Neural progenitor cell (in vitro differentiated cells): Measurements from ENCODE around the gene TNIK. TPM values are rescaled to one million over a fixed set of nuclear protein-coding genes. Genes with fewer than 3 reads are reported as not detected.
"Not testable (repeated sequence)": the region's sequence is repeated elsewhere in the genome, so short reads cannot be mapped to it uniquely, and the experiment has no call there.

Experiments
- DNase-seq: peaks from one replicate; pipeline ENCODE4 v3.0.0-alpha.2; 2016; ENCODE audit warnings: low spot score
- H2AFZ ChIP-seq: fragments of 200-600 bp; sonication (generic); replicated peaks from 2 replicates; pipeline ENCODE4 v1.6.1; 2016; ENCODE audit warnings: antibody characterized with exemption
- H3F3A ChIP-seq: fragments of 200-600 bp; sonication (generic); 2 replicates; pipeline ENCODE4 v1.6.1; 2016; ENCODE audit warnings: antibody characterized with exemption, low read depth
- H3K27ac ChIP-seq: fragments of 200-600 bp; sonication (generic); 2 replicates; pipeline ENCODE4 v1.5.1; 2016; ENCODE audit warnings: mild to moderate bottlenecking
- H3K27me3 ChIP-seq: fragments of 200-600 bp; sonication (generic); 2 replicates; pipeline ENCODE4 v1.6.1; 2016; ENCODE audit warnings: mild to moderate bottlenecking, moderate library complexity
- H3K36me3 ChIP-seq: fragments of 200-600 bp; sonication (generic); 2 replicates; pipeline ENCODE4 v1.5.1; 2016
- H3K4me1 ChIP-seq: fragments of 200-600 bp; sonication (generic); 2 replicates; pipeline ENCODE4 v1.6.1; 2016; ENCODE audit warnings: mixed run types
- H3K4me2 ChIP-seq: fragments of 200-600 bp; sonication (generic); 2 replicates; pipeline ENCODE4 v1.6.1; 2016
- H3K4me3 ChIP-seq: fragments of 200-600 bp; sonication (generic); 2 replicates; pipeline ENCODE4 v1.5.1; 2016
- H3K79me2 ChIP-seq: fragments of 200-600 bp; sonication (generic); 2 replicates; pipeline ENCODE4 v1.6.1; 2016; ENCODE audit warnings: low read depth
- H3K9ac ChIP-seq: fragments of 200-600 bp; sonication (generic); 2 replicates; pipeline ENCODE4 v1.6.1; 2016
- H3K9me3 ChIP-seq: fragments of 200-600 bp; sonication (generic); 2 replicates; pipeline ENCODE4 v1.5.1; 2016; ENCODE audit warnings: low read depth
- H4K20me1 ChIP-seq: fragments of 200-600 bp; sonication (generic); 2 replicates; pipeline ENCODE4 v1.6.1; 2016; ENCODE audit warnings: low read depth
- H3K27ac Mint-ChIP-seq: 3 replicates; pipeline ENCODE4 v1.8.0; 2021; ENCODE audit warnings: mixed read lengths
- H3K27me3 Mint-ChIP-seq: 2 replicates; pipeline ENCODE4 v1.8.0; 2022; ENCODE audit warnings: low read depth, mild to moderate bottlenecking, inconsistent platforms, moderate library complexity, mixed read lengths; ENCODE audit not compliant: insufficient read depth
- H3K36me3 Mint-ChIP-seq: 3 replicates; pipeline ENCODE4 v1.8.0; 2021; ENCODE audit warnings: mixed read lengths
- H3K4me1 Mint-ChIP-seq: 3 replicates; pipeline ENCODE4 v1.8.0; 2021; ENCODE audit warnings: mixed read lengths
- H3K4me3 Mint-ChIP-seq: 3 replicates; pipeline ENCODE4 v1.8.0; 2021; ENCODE audit warnings: mild to moderate bottlenecking, moderate library complexity, mixed read lengths
- H3K9me3 Mint-ChIP-seq: 3 replicates; pipeline ENCODE4 v1.8.0; 2020; ENCODE audit warnings: mixed read lengths
- EZH2 ChIP-seq: fragments of 200-600 bp; sonication (generic); IDR thresholded peaks from 2 replicates; pipeline ENCODE4 v1.6.1; 2017; ENCODE audit warnings: antibody characterized with exemption, mild to moderate bottlenecking, moderate library complexity
- EZH2phosphoT487 ChIP-seq: fragments of 200-600 bp; sonication (generic); IDR thresholded peaks from 2 replicates; pipeline ENCODE4 v1.6.1; 2017; ENCODE audit warnings: antibody characterized with exemption
- total RNA-seq: library from RNA; depleted of rRNA; stranded (reverse); fragments of >200 nt; gene quantifications from 2 replicates; pipeline ENCODE4 v1.2.3, GENCODE V29; 2015; ENCODE audit warnings: low replicate concordance
- TF ChIP-seq, protein P1 (sequence below): fragments of 200-600 bp; sonication (generic); IDR thresholded peaks from 2 replicates; pipeline ENCODE4 v1.5.1; 2017; ENCODE audit warnings: antibody characterized with exemption, mild to moderate bottlenecking

The TNIK gene
- total RNA-seq, 1 donor from 2014 or later: 3.0 TPM

DNA sequence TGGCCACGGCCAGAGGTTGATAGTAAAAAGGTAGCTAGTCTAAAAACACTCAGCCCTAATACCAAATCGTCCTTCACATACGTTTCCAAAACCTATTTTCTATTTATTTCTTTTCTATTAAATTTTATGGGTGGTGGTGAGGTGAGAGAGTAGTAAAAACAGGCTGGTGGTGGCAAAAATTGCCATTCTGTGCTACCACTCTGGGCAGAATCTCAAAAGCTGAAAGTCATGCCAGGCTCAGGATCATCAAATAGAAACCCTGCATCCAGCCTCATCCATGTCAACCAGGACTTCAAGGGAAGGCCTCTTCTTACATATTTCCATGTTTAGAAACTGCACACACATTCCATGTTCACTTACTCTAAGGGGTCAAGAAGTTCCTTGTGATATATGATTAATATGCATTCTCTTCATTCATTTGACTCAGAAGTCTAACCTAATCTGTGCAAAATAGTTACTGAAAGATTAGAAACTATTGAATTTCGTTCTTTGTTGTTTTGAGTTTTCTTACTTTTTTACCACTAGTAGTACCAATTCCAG is 153.1 kb downstream of the TNIK start:
- no peaks in the 10 kb centered on the region for H3K4me1 ChIP-seq
- H3K79me2 ChIP-seq: no peaks in the 10 kb centered on the region
- no peak overlapping the region for H3K4me3 ChIP-seq
- Mint-ChIP-seq H3K27me3 (no peaks in the 10 kb centered on the region), H3K4me3 (no peak overlapping the region), H3K4me1 (peaks cover 23% of the 10 kb centered on the region), H3K36me3 (peaks cover 7% of the 10 kb centered on the region), H3K27ac (no peak overlapping the region), H3K9me3 (peaks cover 10% of the 10 kb centered on the region)
- H3K9ac ChIP-seq: no peak overlapping the region
- no peaks in the 10 kb centered on the region for H3K27me3 ChIP-seq
- no peak overlapping the region for H2AFZ ChIP-seq
- TF ChIP-seq EZH2phosphoT487: no peak
- TF ChIP-seq, protein P1, sequence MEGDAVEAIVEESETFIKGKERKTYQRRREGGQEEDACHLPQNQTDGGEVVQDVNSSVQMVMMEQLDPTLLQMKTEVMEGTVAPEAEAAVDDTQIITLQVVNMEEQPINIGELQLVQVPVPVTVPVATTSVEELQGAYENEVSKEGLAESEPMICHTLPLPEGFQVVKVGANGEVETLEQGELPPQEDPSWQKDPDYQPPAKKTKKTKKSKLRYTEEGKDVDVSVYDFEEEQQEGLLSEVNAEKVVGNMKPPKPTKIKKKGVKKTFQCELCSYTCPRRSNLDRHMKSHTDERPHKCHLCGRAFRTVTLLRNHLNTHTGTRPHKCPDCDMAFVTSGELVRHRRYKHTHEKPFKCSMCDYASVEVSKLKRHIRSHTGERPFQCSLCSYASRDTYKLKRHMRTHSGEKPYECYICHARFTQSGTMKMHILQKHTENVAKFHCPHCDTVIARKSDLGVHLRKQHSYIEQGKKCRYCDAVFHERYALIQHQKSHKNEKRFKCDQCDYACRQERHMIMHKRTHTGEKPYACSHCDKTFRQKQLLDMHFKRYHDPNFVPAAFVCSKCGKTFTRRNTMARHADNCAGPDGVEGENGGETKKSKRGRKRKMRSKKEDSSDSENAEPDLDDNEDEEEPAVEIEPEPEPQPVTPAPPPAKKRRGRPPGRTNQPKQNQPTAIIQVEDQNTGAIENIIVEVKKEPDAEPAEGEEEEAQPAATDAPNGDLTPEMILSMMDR: no peak
- no peak for TF ChIP-seq EZH2
- no peaks in the 10 kb centered on the region for H4K20me1 ChIP-seq
- no peaks in the 10 kb centered on the region for H3F3A ChIP-seq
- no peak for DNase-seq
- H3K9me3 ChIP-seq: no peaks in the 10 kb centered on the region
- no peak overlapping the region for H3K27ac ChIP-seq
- no peaks in the 10 kb centered on the region for H3K36me3 ChIP-seq
- H3K4me2 ChIP-seq: no peak overlapping the region

DNA sequence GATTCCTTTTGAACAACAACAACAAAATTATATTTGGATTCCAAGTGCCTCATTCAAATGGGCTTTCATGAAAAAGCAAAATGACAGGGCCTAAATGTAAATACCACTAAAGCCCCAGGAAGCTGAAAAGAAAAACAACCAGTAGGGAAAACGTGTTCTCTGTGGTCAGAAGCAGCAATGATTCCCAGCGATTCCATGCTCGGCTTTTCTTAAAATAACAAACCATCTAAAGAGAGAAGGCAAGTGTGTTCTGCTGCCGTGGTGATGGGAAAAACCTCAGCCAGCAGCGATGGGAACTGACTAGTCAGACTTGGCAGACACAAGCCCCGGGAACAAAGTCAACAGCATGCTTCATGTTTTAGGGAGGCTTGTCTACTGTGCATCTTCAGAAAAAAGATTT is 153.6 kb downstream of the TNIK start:
- Mint-ChIP-seq H3K4me1 (peaks cover 20% of the 10 kb centered on the region), H3K36me3 (peaks cover 7% of the 10 kb centered on the region), H3K27me3 (no peaks in the 10 kb centered on the region), H3K27ac (peak overlapping the region; percentile 93), H3K4me3 (no peak overlapping the region), H3K9me3 (peaks cover 10% of the 10 kb centered on the region)
- H2AFZ ChIP-seq: no peak overlapping the region
- no peak for TF ChIP-seq EZH2
- TF ChIP-seq, protein P1: no peak
- TF ChIP-seq EZH2phosphoT487: no peak
- H3K27ac ChIP-seq: no peak overlapping the region
- H3K4me1 ChIP-seq: no peaks in the 10 kb centered on the region
- H3F3A ChIP-seq: no peaks in the 10 kb centered on the region
- H4K20me1 ChIP-seq: no peaks in the 10 kb centered on the region
- H3K79me2 ChIP-seq: no peaks in the 10 kb centered on the region
- no peak overlapping the region for H3K4me2 ChIP-seq
- no peak overlapping the region for H3K4me3 ChIP-seq
- H3K9ac ChIP-seq: no peak overlapping the region
- H3K27me3 ChIP-seq: no peaks in the 10 kb centered on the region
- H3K9me3 ChIP-seq: no peaks in the 10 kb centered on the region
- DNase-seq: no peak
- H3K36me3 ChIP-seq: no peaks in the 10 kb centered on the region

DNA sequence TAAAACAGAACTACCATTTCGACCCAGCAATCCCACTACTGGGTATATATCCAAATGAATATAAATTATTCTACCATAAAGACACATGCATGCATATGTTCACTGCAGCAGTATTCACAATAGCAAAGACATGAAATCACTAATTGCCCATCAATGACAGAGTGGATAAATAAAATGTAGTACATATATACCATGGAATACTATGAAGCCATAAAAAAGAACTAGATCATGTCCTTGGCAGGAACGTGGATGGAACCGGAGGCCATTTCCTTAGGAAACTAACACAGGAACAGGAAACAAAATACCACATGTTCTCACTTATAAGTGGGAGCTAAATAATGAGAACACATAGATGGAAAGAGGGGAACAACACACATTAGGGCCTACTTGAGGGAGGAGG is 154.4 kb downstream of the TNIK start:
- not testable (repeated sequence) for H3K27ac Mint-ChIP-seq
- peaks cover 14% of the 10 kb centered on the region for H3K4me1 Mint-ChIP-seq

DNA sequence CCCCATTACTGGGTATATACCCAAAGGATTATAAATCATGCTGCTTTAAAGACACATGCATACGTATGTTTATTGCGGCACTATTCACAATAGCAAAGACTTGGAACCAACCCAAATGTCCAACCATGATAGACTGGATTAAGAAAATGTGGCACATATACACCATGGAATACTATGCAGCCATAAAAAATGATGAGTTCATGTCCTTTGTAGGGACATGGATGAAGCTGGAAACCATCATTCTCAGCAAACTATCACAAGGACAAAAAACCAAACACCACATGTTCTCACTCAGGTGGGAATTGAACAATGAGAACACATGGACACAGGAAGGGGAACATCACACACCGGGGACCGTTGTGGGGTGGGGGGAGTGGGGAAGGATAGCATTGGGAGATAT is 155.7 kb downstream of the TNIK start:
- not testable (repeated sequence) for H3K9ac ChIP-seq, H3K27ac Mint-ChIP-seq, H3K27me3 ChIP-seq, H3K27ac ChIP-seq, H3K4me3 Mint-ChIP-seq, H4K20me1 ChIP-seq, H3K4me2 ChIP-seq, H3F3A ChIP-seq, H3K27me3 Mint-ChIP-seq, H3K9me3 Mint-ChIP-seq, DNase-seq, H3K36me3 ChIP-seq, H3K9me3 ChIP-seq, H3K79me2 ChIP-seq, H3K4me3 ChIP-seq, H2AFZ ChIP-seq, H3K4me1 ChIP-seq
- peaks cover 11% of the 10 kb centered on the region for H3K36me3 Mint-ChIP-seq
- peaks cover 12% of the 10 kb centered on the region for H3K4me1 Mint-ChIP-seq

More for the DNA sequence above, 154.4 kb downstream of the TNIK start:
- not testable (repeated sequence) for H3K4me2 ChIP-seq, H3F3A ChIP-seq, H3K4me3 Mint-ChIP-seq, H3K4me3 ChIP-seq, H3K27ac ChIP-seq, H3K27me3 Mint-ChIP-seq, H3K9ac ChIP-seq, DNase-seq, H3K27me3 ChIP-seq, H2AFZ ChIP-seq, H3K9me3 Mint-ChIP-seq, H3K9me3 ChIP-seq, H3K4me1 ChIP-seq, H3K36me3 ChIP-seq, H4K20me1 ChIP-seq, H3K36me3 Mint-ChIP-seq, H3K79me2 ChIP-seq

DNA sequence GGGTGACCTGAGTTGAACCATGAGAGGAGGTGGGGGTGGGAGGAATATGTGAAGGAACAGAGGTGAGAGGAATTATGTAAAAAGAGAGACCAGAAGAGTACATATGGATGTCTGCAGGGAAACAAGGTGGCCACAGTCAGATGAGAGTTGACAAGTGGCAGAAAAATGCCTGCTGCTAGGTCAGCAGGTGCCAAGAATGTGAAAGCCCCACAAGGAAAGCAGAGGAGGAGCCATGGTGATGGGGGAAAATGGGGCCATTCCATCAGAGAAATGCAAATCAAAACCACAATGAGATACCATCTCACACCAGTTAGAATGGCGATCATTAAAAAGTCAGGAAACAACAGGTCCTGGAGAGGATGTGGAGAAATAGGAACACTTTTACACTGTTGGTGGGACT is 156.2 kb downstream of the TNIK start:
- H3K9me3 Mint-ChIP-seq, H3K9me3 ChIP-seq, H3K36me3 ChIP-seq, H3K27me3 Mint-ChIP-seq, H3K79me2 ChIP-seq, H2AFZ ChIP-seq, H3K27ac Mint-ChIP-seq, H3K27ac ChIP-seq, H3K4me2 ChIP-seq, H3K9ac ChIP-seq, H4K20me1 ChIP-seq, H3F3A ChIP-seq, DNase-seq, H3K27me3 ChIP-seq, H3K4me1 ChIP-seq, H3K4me3 Mint-ChIP-seq, H3K4me3 ChIP-seq: not testable (repeated sequence)
- H3K36me3 Mint-ChIP-seq: peaks cover 11% of the 10 kb centered on the region
- H3K4me1 Mint-ChIP-seq: peaks cover 12% of the 10 kb centered on the region
